CD1c-positive myeloid dendritic cell (primary cell): Measurements from ENCODE around the gene RGS5.
A peak's percentile ranks its signal among the peaks of the same experiment; 100 is the strongest.

Source experiments
- DNase-seq: peaks from one replicate; pipeline ENCODE4 v3.0.0-alpha.2; 2016; ENCODE audit errors: extremely low spot score

Gene RGS5

DNA sequence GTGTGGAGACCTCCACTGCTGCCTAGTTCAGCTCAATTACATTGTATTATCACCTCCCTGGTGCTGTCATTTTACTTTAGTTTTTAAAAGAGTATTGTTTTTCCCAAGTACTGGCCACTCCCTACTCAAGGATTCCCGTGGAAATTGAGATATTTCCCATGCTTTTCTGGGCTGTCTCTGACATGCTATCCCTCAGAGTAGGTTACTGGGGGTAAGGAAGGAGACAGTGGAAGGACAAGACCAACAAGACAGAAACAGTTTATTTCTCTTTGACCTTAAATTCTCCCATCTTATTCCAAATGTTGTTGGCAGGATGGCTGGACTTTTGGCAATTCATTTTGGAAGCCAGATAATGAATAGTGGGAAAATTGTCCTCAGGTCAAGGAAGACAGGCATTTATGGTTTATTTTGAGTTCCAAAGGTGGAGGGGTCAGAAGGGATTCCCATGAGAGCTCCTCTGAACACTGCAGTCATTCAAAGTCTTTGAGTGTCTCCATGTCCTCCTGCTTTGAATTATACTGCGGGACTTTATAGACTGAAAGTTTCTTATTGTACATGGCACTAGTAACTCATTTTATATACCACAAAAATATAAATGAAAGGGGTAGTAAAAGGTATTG is 20.3 kb downstream of the RGS5 start:
- DNase-seq, result no peak

DNA sequence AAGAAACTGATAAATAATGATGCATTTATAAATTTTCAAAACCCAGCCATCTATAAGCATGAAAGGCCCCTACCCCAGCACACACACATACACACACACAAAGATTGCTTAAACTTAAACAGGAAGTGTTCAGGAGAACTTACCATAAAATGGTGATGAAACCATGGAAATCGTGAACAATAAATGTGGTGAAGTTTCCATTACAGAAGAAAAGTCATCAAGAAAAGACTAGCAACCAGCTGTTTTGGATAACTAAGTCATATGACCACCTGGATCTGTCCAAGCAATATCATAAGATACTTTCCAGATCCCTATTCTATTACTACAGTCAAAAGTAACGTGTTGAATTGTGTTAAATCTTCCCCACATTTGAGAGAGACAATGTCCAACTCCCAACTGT is 24.1 kb downstream of the RGS5 start:
- no peak for DNase-seq

DNA sequence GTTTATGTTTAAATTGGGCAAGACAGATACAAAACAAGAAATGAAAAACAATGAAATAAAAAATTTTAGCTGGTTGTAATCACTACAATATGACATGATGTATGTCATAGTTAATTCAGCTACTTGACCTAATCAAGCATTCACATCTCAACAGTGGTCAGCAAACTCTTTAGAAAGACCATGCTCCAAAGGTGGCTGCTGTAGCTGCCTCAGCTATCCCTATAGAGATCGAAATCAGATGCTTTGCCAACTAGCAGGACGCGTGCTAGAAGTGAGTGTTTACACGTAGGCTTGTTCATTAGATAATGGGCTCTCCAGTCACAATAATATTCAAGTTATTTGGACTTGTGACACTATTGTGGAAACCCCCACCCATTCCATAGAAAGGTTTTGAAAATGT is 25.9 kb downstream of the RGS5 start:
- DNase-seq, result no peak

DNA sequence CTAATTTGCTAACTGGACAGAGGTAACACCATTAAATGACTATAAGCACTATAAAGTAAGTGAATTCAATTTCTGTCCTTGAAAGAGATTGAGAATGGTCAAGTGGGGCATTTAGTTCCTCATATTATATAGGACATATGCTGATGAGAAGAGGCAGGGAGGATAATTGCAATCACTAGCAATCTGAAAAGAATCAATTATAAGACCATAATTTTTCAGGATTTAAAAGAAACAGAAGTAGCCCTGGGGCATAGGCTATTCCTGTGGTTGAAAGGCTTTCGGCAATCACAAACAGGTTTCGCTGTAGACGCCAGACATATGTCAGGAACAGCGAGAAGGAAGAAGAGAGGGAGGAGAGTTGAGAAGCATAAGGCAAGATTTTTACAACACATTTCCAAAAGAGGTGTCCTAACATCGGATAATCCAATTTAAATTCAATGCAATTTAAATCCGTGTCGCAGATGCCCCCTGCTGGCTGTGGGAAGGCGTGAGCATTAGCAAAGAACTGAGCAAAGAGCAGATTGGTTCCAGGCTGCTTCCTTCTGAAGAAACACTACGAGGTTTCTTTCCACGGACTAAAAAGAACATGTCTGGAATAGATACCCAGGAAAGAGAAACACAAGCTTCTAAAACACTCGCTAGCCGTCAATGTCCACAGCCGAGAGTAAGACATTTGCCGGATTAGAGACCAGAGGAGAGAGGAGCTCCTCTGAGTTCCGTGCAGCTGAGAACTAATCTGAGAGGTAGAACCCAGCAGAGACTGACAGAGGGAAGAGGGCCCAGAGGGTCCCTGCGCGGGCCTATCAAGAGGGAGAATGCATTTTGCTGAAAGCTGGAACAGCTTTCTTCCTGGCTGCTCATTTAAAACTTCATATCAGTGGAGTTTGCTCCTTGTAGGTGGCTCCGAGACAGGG is 27.9 kb downstream of the RGS5 start:
- DNase-seq, result peak; percentile 59

DNA sequence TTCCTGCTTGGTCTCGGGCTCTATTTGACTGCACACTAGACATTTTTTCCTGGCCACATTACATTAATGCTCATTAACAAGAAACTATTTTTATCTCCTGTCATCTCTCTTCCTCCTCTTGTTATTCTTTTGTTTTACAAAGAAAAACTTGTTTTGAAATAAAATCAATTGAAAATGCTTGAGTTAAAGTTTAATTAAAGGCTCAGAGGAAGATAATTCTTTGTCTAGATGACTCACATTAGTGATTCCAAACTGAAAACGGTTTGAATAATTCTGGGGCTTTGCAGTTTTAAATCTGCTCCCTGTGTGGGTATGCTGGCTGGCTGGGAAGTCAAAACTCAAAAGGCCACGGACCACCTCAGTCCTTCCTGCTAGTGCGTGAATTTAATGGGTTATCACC is 29.6 kb downstream of the RGS5 start:
- DNase-seq, result no peak

DNA sequence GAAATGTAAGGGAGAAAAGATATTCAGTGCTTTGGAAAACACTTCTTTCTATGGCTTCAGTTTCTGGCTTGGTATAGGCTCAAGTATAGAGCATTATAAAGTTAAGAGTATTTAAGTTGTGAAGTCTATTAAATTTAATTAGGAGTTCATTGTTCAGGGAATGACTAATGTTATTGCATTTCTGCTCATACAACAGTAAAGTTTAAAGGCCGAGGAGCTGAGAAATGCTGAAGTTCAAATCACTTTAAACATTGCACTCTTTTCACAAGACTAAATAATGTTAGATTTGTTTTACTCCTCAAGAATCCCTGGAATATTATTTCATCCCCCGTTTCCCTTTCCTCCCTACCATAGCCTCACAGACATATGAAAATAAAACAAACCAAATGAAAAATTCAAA is 30.1 kb downstream of the RGS5 start:
- DNase-seq, result no peak

DNA sequence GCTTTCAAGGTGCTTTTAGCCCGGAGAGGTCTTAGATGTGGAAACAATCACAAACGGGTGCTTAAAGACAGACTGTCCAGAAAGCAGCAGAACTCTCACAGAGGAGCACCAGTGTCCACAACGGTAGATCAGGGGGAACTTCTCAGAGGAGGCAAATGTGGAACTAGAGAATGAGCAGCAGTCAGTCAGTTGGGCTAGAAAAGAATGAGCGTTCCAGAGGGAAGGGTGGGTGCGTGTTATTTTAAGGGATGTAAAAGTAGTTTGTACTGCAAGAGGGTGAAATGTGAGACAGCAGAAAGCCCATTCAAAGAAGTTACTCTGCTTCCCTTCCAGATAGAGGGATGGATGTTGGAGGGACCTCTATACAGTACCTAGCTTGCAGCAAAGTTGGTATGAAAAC is 30.9 kb downstream of the RGS5 start:
- no peak for DNase-seq

DNA sequence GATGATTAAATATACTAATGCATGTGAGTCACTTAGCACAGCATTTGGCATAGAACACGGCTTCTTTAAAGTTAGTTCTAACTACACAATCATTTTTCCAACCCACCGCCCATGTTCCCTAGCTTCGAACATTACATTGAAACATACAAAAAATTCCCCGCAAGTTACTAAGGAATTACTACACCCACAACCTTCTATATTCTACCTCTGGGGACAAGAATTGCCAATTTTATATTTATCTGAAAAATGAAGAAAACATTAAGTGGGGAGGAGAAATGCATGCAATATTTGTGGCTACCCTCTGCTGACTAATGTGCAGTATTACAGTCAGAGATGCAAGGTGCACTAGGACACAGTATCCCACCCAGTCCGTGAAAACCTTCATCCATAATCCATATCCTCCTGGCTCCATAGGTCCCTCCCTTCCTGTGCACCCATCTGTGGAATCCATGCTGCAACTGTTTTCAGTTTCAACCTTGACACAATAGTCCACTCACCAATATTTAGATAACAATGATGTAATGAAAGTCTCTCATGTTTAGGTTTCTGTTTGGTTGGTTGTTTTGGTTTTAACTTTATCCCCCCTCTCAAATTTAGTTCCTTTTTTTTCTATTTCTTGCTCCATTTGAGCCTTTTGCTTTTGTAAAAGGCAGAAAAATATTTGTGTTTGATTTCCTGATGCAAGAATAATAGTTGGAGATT is 31.6 kb downstream of the RGS5 start:
- DNase-seq, result no peak

DNA sequence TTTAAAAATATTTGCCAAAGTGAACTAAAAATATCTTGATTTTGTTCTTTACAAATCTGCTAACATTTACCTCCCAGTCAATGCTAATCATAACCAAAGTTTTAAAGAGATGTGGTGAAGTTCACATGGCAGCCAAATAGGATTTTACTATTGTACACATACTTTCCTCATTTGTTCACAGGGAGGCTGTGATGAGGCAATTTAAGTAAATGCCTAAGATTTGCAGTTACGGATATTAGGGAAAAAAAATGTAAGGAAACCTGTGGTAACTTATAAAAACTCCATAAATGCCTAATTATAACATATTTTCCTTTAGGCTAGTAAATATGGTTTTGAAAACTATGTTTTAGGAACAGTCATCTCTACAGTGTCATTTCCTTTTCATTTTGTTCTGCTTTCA is 32.4 kb downstream of the RGS5 start:
- DNase-seq, result no peak

DNA sequence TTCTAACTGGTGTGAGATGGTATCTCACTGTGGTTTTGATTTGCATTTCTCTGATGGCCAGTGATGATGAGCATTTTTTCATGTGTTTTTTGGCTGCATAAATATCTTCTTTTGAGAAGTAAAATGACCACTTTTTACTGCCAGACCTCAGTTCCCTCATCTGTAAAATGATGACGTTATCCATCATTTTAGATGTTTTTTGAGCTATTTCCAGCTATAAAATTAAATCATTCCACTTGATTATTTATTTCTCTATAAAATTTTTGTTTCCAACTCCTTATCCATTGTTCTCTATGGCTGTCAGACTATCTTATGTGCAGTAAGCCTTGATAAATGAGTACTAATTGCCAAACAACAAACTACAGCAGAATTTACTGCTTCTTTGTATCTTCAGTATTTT is 33.2 kb downstream of the RGS5 start:
- DNase-seq, result no peak

DNA sequence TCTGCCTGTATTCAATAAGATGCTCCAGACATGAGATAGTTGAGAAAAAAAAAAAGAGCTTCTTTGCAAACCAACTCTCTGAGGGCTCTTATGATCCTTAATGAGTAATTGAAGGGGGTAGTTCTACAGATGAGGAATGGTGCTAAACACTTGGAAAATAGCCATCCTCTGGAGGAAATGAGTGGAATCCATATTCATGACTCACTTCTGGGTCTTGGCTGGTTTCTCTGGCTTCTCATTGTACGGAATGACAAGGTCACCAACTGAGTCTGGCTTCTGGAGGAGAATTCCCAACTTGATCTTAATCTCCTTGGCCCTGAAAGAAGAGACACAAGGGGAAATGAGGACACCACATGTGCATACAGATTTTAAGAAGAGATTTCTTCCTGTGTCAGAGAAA is 34.7 kb downstream of the RGS5 start:
- DNase-seq, result no peak

DNA sequence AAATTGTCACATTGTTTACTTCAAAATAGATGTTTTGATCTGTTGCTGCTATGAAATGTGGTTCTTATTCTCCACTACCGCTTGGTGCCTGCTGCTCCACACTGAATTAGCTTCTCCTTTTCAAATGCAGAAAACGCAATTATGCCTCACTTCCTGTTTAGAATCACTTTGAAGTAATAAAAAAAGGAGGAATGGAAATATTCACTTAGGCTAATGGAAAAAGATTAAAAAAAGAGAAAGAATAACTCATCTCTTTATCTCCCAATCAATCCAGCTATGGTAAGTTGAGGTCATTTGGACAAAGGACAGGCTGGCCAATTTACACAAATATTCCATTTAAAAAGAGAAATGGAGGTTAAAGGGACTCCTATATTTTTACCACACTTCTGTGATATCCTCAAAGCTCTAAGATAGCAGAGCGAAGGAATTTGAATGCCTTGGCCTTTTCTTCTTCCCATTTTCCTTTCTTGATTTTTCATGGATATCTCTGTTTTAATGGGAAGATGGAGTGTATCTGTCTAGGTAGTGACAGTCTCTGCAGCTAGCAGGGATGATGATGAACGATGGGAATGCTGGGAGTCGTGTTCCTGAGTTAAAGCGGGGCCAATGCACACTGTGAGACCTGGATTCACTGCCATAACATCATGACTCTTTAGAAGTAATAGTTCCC is 35.7 kb downstream of the RGS5 start:
- DNase-seq, result peak; percentile 9

DNA sequence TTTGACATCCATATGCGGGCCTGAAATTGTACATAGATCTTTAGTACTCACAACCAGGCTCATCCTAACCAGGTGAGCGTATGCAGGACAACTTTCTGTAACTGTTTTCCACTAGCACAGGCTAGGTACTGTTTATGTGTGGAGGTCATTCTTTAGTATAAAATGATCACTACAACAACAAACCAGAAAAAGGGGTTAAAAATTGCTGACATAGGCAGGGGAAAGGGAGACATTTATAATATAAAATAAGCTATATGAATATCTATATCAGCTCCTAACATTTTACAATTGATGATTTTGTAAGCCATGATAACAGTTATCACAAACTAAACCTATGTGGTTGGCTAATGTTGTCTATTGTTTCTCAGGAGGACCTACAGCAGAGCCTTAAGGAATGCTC is 37.6 kb downstream of the RGS5 start:
- DNase-seq, result no peak

DNA sequence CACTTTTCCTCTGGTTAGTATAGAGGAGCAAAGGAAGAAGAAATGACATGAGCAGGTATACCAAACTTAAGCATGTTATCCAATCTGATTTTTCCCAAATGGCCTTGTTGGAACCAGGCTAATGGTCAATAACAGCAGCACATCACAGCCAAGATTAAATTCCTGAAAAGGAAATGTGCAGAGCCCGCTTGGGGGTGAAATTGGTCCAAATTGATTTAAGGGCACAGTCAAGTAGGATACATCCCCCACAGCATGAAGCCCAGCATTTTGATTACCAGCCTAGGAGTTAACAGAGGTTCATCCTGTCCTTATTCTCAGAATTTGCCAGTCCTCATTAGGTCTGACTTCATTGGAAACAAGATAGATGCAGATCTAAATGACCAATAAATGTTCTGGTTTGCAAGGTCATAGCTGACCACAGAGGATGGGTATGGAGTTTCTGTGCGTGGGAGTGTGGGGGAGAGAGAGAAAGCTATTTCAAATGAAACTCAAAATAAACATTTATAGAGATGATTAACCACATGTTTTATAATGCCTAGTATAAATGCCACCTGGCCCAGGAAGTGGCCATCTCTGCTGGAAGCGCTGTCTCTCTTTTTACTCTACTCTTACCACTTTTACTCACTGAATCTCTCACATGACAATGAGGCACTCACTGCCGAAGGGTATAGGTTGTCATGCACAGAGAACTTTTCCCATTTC is 38.7 kb downstream of the RGS5 start:
- no peak for DNase-seq

DNA sequence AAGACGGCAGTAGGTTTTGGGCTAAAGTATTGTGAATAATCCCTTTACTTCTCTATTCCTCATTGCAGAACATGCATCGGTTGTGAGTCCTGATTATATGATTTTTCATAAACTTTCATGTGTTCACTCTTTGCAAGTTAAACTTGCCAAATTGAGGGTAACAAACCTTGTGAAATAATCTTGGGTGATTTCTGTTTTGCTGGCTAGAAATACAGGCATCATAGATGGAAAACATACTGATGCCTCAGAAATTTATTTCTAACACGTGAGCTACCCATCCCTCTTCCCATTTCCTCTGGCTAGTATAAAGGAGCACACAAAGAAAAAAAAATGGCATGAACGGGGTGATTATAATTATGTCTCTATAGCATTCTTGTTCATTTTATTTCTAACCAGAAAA is 39.6 kb downstream of the RGS5 start:
- DNase-seq, result no peak

DNA sequence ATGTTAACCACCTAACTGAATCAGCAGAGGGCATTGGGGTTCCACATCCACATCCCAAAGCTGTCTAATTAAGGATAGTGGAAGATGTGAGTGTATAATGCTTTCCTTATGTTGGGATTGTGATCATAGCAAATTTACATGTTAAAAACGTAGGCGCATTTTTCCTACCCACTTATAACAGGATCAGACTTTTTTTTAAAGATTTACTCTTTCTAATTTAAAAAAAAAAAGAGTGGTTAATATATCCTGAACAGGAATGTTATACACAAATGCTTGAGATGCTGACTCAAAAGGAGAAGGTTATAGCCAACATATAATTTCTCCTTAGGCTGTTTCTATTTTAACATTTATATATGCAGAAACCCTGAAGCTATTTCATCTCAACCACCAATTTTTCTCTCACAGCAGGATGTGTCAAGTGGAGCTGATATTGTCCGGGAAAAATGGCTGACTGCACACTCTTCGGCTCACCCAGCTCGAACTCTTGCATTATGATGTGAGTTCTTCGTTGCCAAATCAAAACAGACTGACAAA is 40.3 kb downstream of the RGS5 start:
- no peak for DNase-seq

DNA sequence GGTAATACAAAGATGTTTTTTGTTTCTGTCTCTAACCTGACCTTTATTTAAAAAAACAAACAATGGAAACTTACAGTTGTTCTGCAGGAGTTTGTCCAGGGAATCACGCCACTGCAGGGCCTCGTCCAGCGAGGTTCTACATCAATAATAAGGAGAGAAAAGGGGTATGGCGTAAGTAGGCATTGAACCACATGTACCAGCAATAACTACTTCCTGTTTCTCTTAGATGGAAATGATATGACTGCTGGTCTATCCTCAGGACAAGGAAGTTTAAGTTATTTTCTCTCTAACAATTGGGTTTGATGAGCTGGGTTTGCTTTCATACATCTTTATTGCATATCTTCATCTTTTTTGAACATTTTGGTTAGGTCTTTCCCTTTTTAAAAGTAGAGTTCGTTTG is 40.9 kb downstream of the RGS5 start:
- DNase-seq, result peak; percentile 7

DNA sequence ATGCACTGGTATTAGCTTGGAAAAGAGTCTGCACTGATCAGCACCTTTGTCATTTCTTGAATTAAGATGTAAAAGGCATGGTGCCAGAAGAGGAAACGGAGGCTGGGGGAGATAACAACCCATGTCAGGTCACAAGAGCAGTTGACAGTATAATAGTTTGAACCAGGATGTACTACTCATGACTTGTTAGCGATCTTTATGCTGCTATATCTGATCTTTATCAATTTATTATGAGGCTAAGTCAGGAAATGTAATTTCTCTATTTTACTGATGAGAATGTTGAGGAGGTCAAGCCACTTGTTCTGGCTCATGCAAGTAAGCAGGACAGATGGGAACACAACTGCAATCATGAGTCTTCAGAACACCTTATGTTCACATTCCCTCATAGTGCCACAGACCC is 41.4 kb downstream of the RGS5 start:
- no peak for DNase-seq

DNA sequence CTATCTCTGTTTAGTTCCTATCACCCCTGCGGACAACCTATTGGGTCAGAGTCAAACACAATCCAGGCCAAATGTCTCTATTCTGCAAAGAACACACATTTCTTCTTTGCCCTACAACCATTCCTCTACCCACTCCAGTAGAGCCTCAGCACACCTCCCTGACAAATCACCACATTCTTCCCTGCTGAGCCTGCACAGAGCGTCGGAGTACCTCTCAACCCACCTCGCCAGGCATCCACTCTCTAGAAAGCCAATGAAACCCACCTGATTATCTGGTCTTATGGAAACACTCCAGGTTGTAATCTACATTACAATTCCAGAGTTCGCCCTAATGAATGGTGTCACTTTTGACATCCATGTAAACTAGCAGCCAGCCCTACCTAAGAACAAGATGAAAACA is 47.1 kb downstream of the RGS5 start:
- no peak for DNase-seq

DNA sequence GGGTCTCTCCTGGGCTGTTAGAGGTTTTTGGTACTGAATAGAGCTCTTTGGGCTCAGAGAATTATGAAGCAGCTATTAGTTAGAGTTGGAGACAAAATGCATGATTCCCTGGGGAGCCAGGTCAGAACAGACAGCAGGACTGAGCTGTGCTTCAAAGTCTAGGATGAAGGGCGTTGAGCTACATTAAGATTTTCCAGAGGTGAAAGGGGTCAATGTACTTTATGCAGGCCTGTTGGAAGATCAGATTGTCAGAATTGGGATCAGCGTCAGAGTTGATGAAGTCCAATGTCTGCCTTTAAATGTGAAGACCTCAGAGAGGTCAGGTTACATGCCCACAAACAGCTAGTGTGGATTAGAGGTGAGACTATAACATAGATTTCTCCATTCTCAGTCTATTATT is 53.8 kb downstream of the RGS5 start:
- no peak for DNase-seq

DNA sequence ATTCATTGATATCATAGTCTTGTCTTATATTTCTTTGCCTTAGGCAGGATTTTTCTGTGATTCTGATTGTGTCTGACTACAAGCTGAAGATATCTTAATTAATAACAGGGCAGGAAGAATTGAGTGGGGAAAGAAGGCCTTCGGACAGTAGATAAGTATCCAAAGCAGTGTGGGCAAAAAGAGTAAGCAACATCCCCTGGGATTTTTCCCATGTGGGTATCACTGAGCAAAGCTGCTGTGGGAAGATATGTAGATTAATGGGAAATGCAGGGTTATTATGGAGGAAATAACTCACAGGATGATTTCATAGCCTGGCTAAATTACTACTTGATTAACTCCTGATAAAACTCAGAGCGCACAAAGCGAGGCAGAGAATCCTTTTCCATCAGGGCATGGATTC is 55.7 kb downstream of the RGS5 start:
- DNase-seq, result no peak

DNA sequence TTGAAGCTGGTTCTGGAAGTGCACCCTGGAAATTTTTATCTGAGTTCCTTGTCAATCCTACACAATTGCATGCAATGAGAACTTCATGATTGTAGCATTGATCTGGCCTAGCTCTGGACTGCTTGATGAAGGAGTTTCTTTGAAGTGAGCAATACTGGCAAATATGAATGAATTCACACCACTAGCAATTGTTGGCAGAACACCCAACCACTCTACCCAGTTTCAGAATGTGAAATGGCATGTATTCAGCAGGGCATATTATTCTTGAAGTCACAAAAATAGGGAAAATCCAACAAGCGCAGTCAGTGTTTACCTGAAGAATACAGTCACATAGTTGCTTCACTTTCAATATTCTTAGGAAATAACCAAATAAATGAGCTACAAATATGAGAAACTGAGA is 57.3 kb downstream of the RGS5 start:
- DNase-seq, result no peak
